ENCODE measurements around the gene HDAC7. TPM values are rescaled to one million over a fixed set of nuclear protein-coding genes. Genes with fewer than 3 reads are reported as not detected.

Gene HDAC7
- total RNA-seq, 3 donors from 2014 or later (not counting 1 experiment from before 2014, with no cell fraction given) = 141 to 235 (median 147) TPM

GRCh38 chr12:47867495-47867941 lies 47.8 kb upstream of the HDAC7 start:
- no peaks in the 10 kb centered on the region for H3K36me3 ChIP-seq (ENCODE audit: control insufficient read depth, insufficient read depth, low read length)
- ATAC-seq = no peak
- no peak overlapping the region for H3K27ac ChIP-seq (ENCODE audit: low read length)
- no peak for DNase-seq
- H3K4me1 ChIP-seq (ENCODE audit: control insufficient read depth, insufficient read depth, low read length) = peaks cover 23% of the 10 kb centered on the region
- Mint-ChIP-seq H3K27me3 (ENCODE audit: low read depth in 2 of 2) (no peaks in the 10 kb centered on the region), H3K36me3 (no peaks in the 10 kb centered on the region), H3K9me3 (no peaks in the 10 kb centered on the region), H3K27ac (no peak overlapping the region), H3K4me3 (no peak overlapping the region), H3K4me1 (peaks cover 0 to 8% of the 10 kb centered on the region in 2 donors)
- H3K4me3 ChIP-seq (ENCODE audit: low read length) = no peak overlapping the region
- no peak for TF ChIP-seq CTCF (IDR thresholded peaks at IDR 0.05)
- intact Hi-C loops (cut with micrococcal nuclease) = no loop called here
- H3K27me3 ChIP-seq (ENCODE audit: control insufficient read depth, insufficient read depth, low read length) = no peaks in the 10 kb centered on the region
- 81% methylated on average over 4 of the region's 4 CpGs for WGBS (ENCODE audit: insufficient coverage)
- H3K9me3 ChIP-seq (ENCODE audit: control insufficient read depth, insufficient read depth, low read length) = no peaks in the 10 kb centered on the region

DNA sequence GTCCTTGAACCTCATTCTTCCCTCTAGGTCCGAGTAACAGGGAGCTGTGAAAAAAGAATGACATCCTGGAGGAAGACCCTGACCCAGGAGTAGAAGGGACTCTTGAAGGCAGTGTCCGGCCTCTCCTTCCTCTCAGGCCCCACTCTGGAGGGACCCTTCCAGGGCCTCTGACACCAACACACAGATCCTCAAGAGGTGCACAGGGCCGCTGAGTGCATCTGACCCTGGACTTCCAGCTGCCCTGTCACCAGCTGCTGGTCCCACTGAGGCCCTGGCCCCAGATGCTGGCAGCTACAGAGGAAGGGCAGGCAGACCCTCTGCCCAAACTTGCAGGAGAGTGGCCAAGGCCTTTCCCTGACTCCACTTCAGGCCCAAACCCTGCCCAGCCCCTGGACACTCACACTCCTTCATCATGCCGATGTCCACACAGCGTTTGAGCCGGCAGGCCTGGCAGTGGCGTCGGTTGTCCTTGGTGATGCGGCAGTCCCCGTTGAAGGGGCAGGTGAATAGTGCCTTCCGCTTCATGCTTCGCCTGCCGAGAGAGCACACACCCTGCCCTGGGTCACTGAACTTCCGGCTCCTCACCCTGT lies 45.0 kb upstream of the HDAC7 start:
- peaks cover 17% of the 10 kb centered on the region for H3K4me1 ChIP-seq (ENCODE audit: control insufficient read depth, insufficient read depth, low read length)
- ATAC-seq (no peak), DNase-seq (no peak)
- TF ChIP-seq CTCF (IDR thresholded peaks at IDR 0.05) = no peak
- no peaks in the 10 kb centered on the region for H3K36me3 ChIP-seq (ENCODE audit: control insufficient read depth, insufficient read depth, low read length)
- Mint-ChIP-seq H3K4me3 (no peak overlapping the region), H3K27me3 (ENCODE audit: low read depth in 2 of 2) (no peaks in the 10 kb centered on the region), H3K4me1 (peaks cover 0 to 3% of the 10 kb centered on the region in 2 donors), H3K36me3 (no peaks in the 10 kb centered on the region), H3K9me3 (no peaks in the 10 kb centered on the region), H3K27ac (no peak overlapping the region)
- no peaks in the 10 kb centered on the region for H3K9me3 ChIP-seq (ENCODE audit: control insufficient read depth, insufficient read depth, low read length)
- no peak overlapping the region for H3K4me3 ChIP-seq (ENCODE audit: low read length)
- intact Hi-C loops (cut with micrococcal nuclease) = no loop called here
- H3K27me3 ChIP-seq (ENCODE audit: control insufficient read depth, insufficient read depth, low read length) = no peaks in the 10 kb centered on the region
- H3K27ac ChIP-seq (ENCODE audit: low read length) = no peak overlapping the region
- 95% methylated on average over 14 of the region's 14 CpGs for WGBS (ENCODE audit: insufficient coverage)

DNA sequence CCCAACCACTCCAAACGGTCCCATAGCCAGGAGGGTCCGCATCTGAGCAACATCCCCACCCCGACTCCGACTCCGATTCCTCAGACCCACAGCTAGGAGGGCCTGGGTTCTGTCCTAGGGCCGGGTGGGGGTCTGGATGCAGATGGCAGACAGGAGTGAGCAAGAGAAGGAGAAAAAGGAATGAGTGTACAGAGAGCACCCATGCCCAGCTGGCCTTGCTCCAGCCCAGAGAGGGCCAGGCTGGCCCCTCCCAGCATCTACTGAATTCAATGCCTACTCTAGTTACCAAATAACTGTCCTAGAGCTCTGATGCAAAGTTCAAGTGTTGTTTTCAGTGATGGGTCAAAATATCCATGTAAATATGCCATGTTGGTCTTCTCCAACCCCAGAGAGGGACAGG lies 44.3 kb upstream of the HDAC7 start:
- Mint-ChIP-seq H3K27ac (no peak overlapping the region), H3K4me3 (no peak overlapping the region), H3K27me3 (ENCODE audit: low read depth in 2 of 2) (no peaks in the 10 kb centered on the region), H3K36me3 (no peaks in the 10 kb centered on the region), H3K9me3 (no peaks in the 10 kb centered on the region), H3K4me1 (no peaks in the 10 kb centered on the region)
- Histone ChIP-seq H3K36me3 (ENCODE audit: control insufficient read depth, insufficient read depth, low read length) (no peaks in the 10 kb centered on the region), H3K27me3 (ENCODE audit: control insufficient read depth, insufficient read depth, low read length) (no peaks in the 10 kb centered on the region), H3K9me3 (ENCODE audit: control insufficient read depth, insufficient read depth, low read length) (no peaks in the 10 kb centered on the region), H3K4me3 (ENCODE audit: low read length) (no peak overlapping the region), H3K27ac (ENCODE audit: low read length) (no peak overlapping the region), H3K4me1 (ENCODE audit: control insufficient read depth, insufficient read depth, low read length) (peaks cover 17% of the 10 kb centered on the region)
- TF ChIP-seq CTCF (IDR thresholded peaks at IDR 0.05) = no peak
- ATAC-seq (no peak), DNase-seq (no peak)
- 99% methylated on average over 6 of the region's 6 CpGs for WGBS (ENCODE audit: insufficient coverage)
- intact Hi-C loops (cut with micrococcal nuclease) = no loop called here

GRCh38 chr12:47863467-47863866 lies 43.8 kb upstream of the HDAC7 start:
- 73% methylated on average over 5 of the region's 7 CpGs for WGBS (ENCODE audit: insufficient coverage)
- peaks cover 12% of the 10 kb centered on the region for H3K4me1 ChIP-seq (ENCODE audit: control insufficient read depth, insufficient read depth, low read length)
- no peaks in the 10 kb centered on the region for H3K36me3 ChIP-seq (ENCODE audit: control insufficient read depth, insufficient read depth, low read length)
- intact Hi-C loops (cut with micrococcal nuclease) = no loop called here
- Mint-ChIP-seq H3K4me1 (no peaks in the 10 kb centered on the region), H3K9me3 (no peaks in the 10 kb centered on the region), H3K27me3 (ENCODE audit: low read depth in 2 of 2) (no peaks in the 10 kb centered on the region), H3K4me3 (no peak overlapping the region), H3K36me3 (no peaks in the 10 kb centered on the region), H3K27ac (no peak overlapping the region)
- H3K27me3 ChIP-seq (ENCODE audit: control insufficient read depth, insufficient read depth, low read length) = no peaks in the 10 kb centered on the region
- H3K4me3 ChIP-seq (ENCODE audit: low read length) = no peak overlapping the region
- no peak for DNase-seq
- H3K9me3 ChIP-seq (ENCODE audit: control insufficient read depth, insufficient read depth, low read length) = no peaks in the 10 kb centered on the region
- no peak overlapping the region for H3K27ac ChIP-seq (ENCODE audit: low read length)
- no peak for TF ChIP-seq CTCF (IDR thresholded peaks at IDR 0.05)
- no peak for ATAC-seq

All from natural killer cell (primary cell).